Esophagus squamous epithelium (tissue), 4 donors: Measurements from ENCODE around the gene CTSL.

Experiments
- CTCF ChIP-seq, 6 experiments: fragments of 450-650 bp in 4 of 6; fragments of 200-600 bp in 2 of 6; sonication (generic) in 2 of 6; IDR thresholded peaks; one replicate each; pipeline ENCODE4 v1.5.1; 2016 to 2019; ENCODE audit warnings: antibody characterized with exemption in 6 of 6, mild to moderate bottlenecking in 4 of 6, moderate library complexity in 4 of 6
- POLR2A ChIP-seq, 4 donors: fragments of 450-650 bp; IDR thresholded peaks; one replicate each; pipeline ENCODE4 v1.6.1; 2017; ENCODE audit warnings: antibody characterized with exemption in 4 of 4, mild to moderate bottlenecking in 4 of 4, moderate library complexity in 3 of 4

GRCh38 chr9:87750726-87751125, 24.8 kb downstream of the CTSL start:
- TF ChIP-seq CTCF (IDR thresholded peaks at IDR 0.05) (no peak), POLR2A (IDR thresholded peaks at IDR 0.05) (no peak)
